ENCODE data around the gene SMOC1. TPM values are rescaled to one million over a fixed set of nuclear protein-coding genes. Genes with fewer than 3 reads are reported as not detected.
A peak's percentile ranks its signal among the peaks of the same experiment; 100 is the strongest.

SMOC1 gene
- total RNA-seq, 1 donor from 2014 or later: 89.3 TPM

DNA sequence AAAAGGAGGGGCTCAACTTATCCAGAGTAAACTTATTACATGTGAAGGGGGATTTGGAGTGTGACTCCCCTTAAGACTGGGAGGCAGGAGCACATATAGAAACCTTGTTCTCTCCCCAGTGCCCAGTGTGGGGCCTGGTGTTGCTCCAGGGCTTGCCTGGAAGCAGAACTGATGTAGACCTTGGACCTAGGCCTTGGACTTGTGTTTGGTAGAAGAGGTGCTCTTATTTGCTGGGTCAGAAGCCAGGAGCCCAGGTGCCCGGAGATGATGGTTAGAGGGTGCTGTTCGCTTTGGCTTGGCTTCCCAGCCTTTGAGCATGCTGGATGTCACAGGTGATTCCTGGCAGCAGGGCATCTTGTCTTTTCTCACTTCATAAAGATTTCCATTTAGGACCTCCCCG lies 110.4 kb downstream of the SMOC1 start:
- Mint-ChIP-seq H3K36me3 (peaks cover 12% of the 10 kb centered on the region), H3K4me3 (no peak overlapping the region), H3K27ac (peak overlapping the region; percentile 12), H3K4me1 (peaks cover 37% of the 10 kb centered on the region), H3K27me3 (ENCODE audit: insufficient read depth, low read depth) (no peaks in the 10 kb centered on the region), H3K9me3 (peaks cover 5% of the 10 kb centered on the region)
- Histone ChIP-seq H3K4me1 (peaks cover 65% of the 10 kb centered on the region), H3K9ac (no peak overlapping the region), H4K20me1 (ENCODE audit: low read depth) (peaks cover 12% of the 10 kb centered on the region), H3K27ac (no peak overlapping the region), H3F3A (ENCODE audit: low read depth) (peaks cover 42% of the 10 kb centered on the region), H3K4me2 (peak overlapping the region; percentile 11), H3K36me3 (peaks cover 9% of the 10 kb centered on the region), H3K9me3 (ENCODE audit: low read depth) (peaks cover 3% of the 10 kb centered on the region), H3K4me3 (no peak overlapping the region), H2AFZ (replicated peaks) (no peak overlapping the region), H3K79me2 (ENCODE audit: low read depth) (no peaks in the 10 kb centered on the region), H3K27me3 (no peaks in the 10 kb centered on the region)
- no peak for DNase-seq (ENCODE audit: low spot score)
- no peak for TF ChIP-seq EZH2 (IDR thresholded peaks at IDR 0.05)
- no peak for TF ChIP-seq EZH2phosphoT487 (IDR thresholded peaks at IDR 0.05)
- TF ChIP-seq, protein P1, sequence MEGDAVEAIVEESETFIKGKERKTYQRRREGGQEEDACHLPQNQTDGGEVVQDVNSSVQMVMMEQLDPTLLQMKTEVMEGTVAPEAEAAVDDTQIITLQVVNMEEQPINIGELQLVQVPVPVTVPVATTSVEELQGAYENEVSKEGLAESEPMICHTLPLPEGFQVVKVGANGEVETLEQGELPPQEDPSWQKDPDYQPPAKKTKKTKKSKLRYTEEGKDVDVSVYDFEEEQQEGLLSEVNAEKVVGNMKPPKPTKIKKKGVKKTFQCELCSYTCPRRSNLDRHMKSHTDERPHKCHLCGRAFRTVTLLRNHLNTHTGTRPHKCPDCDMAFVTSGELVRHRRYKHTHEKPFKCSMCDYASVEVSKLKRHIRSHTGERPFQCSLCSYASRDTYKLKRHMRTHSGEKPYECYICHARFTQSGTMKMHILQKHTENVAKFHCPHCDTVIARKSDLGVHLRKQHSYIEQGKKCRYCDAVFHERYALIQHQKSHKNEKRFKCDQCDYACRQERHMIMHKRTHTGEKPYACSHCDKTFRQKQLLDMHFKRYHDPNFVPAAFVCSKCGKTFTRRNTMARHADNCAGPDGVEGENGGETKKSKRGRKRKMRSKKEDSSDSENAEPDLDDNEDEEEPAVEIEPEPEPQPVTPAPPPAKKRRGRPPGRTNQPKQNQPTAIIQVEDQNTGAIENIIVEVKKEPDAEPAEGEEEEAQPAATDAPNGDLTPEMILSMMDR (IDR thresholded peaks at IDR 0.05): no peak

DNA sequence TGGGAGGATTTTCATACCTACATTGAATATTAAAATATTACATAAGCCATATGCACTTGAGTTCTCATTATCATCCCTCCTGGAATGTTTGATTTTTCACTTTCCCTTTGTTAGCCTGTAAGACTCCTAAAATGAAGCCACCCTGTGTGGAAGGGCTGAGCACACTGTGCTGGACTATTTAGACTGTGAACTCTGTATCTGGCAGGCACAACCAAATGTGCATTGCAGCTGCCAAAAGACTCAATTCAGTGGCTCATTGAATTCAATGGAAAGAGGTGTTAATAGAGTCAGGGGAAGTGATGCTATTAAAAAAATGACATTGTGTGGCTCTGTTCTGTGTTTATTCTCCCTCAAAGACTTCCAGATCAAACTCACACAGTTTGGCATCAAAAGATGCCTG lies 111.1 kb downstream of the SMOC1 start:
- H3K27me3 Mint-ChIP-seq (ENCODE audit: insufficient read depth, low read depth): no peaks in the 10 kb centered on the region

DNA sequence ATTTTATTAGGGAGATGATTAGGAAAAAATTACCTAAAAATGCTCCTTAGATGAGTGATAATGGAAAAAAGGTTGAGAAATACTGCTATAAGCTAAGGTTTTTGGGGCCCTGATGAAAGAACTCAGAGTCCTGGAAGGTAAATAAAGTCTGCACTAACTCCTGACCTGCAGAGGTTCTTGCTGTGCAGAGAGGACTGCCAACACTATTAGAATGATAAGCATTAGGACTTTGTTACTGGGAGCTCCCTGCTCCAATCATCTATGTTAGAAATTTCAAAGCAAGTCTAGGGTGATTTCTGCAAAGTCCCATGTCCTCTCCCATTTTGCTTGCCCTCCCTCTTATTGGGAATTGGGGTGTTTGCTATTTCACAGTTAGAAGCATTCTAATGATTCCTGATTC lies 112.2 kb downstream of the SMOC1 start:
- no peak for TF ChIP-seq EZH2 (IDR thresholded peaks at IDR 0.05)
- TF ChIP-seq, protein P1 (IDR thresholded peaks at IDR 0.05): no peak
- TF ChIP-seq EZH2phosphoT487 (IDR thresholded peaks at IDR 0.05): no peak
- Histone ChIP-seq H3K27ac (no peak overlapping the region), H3K9me3 (ENCODE audit: low read depth) (no peaks in the 10 kb centered on the region), H3K36me3 (peaks cover 15% of the 10 kb centered on the region), H4K20me1 (ENCODE audit: low read depth) (peaks cover 12% of the 10 kb centered on the region), H3K4me1 (peaks cover 59% of the 10 kb centered on the region), H3K9ac (no peak overlapping the region), H2AFZ (replicated peaks) (no peak overlapping the region), H3K4me2 (peak overlapping the region; percentile 1), H3K79me2 (ENCODE audit: low read depth) (no peaks in the 10 kb centered on the region), H3K27me3 (no peaks in the 10 kb centered on the region), H3K4me3 (no peak overlapping the region), H3F3A (ENCODE audit: low read depth) (peaks cover 24% of the 10 kb centered on the region)
- Mint-ChIP-seq H3K4me3 (no peak overlapping the region), H3K36me3 (peaks cover 17% of the 10 kb centered on the region), H3K9me3 (no peaks in the 10 kb centered on the region), H3K27ac (peak overlapping the region; percentile 52), H3K27me3 (ENCODE audit: insufficient read depth, low read depth) (no peaks in the 10 kb centered on the region), H3K4me1 (peaks cover 37% of the 10 kb centered on the region)
- DNase-seq (ENCODE audit: low spot score): no peak

More for the DNA sequence above, 111.1 kb downstream of the SMOC1 start:
- Histone ChIP-seq H3K27ac (no peak overlapping the region), H3K79me2 (ENCODE audit: low read depth) (no peaks in the 10 kb centered on the region), H3K36me3 (peaks cover 16% of the 10 kb centered on the region), H3K4me1 (peaks cover 65% of the 10 kb centered on the region), H3K9ac (no peak overlapping the region), H3K4me3 (no peak overlapping the region), H4K20me1 (ENCODE audit: low read depth) (peaks cover 12% of the 10 kb centered on the region), H3K4me2 (no peak overlapping the region), H3K9me3 (ENCODE audit: low read depth) (peaks cover 3% of the 10 kb centered on the region), H3F3A (ENCODE audit: low read depth) (peaks cover 35% of the 10 kb centered on the region), H2AFZ (replicated peaks) (no peak overlapping the region), H3K27me3 (no peaks in the 10 kb centered on the region)
- H3K4me3 Mint-ChIP-seq: no peak overlapping the region
- DNase-seq (ENCODE audit: low spot score): no peak
- H3K9me3 Mint-ChIP-seq: peaks cover 5% of the 10 kb centered on the region
- peaks cover 17% of the 10 kb centered on the region for H3K36me3 Mint-ChIP-seq
- H3K4me1 Mint-ChIP-seq: peaks cover 37% of the 10 kb centered on the region
- TF ChIP-seq EZH2 (IDR thresholded peaks at IDR 0.05): no peak
- TF ChIP-seq, protein P1 (IDR thresholded peaks at IDR 0.05): no peak
- TF ChIP-seq EZH2phosphoT487 (IDR thresholded peaks at IDR 0.05): no peak
- H3K27ac Mint-ChIP-seq: no peak overlapping the region
